Chondrocyte (in vitro differentiated cells): ENCODE data around the gene CASD1. TPM values are rescaled to one million over a fixed set of nuclear protein-coding genes. Genes with fewer than 3 reads are reported as not detected.

Source experiments
- DNase-seq: peaks from one replicate; pipeline ENCODE4 v3.0.0; 2021; ENCODE audit warnings: mixed read lengths, low spot score
- H3K27ac Mint-ChIP-seq: one replicate; pipeline ENCODE4 v1.8.0; 2021; ENCODE audit warnings: mild to moderate bottlenecking, moderate library complexity, mixed read lengths; ENCODE audit not compliant: unreplicated experiment
- H3K27me3 Mint-ChIP-seq: 2 replicates; pipeline ENCODE4 v1.8.0; 2021; ENCODE audit warnings: low read depth, mixed read lengths
- H3K36me3 Mint-ChIP-seq: 2 replicates; pipeline ENCODE4 v1.8.0; 2021; ENCODE audit warnings: low read depth, mixed read lengths
- H3K4me1 Mint-ChIP-seq: 2 replicates; pipeline ENCODE4 v1.8.0; 2021; ENCODE audit warnings: low read depth, mild to moderate bottlenecking, mixed read lengths
- H3K4me3 Mint-ChIP-seq: one replicate; pipeline ENCODE4 v1.8.0; 2021; ENCODE audit warnings: mild to moderate bottlenecking, moderate library complexity, mixed read lengths; ENCODE audit not compliant: unreplicated experiment
- H3K9me3 Mint-ChIP-seq: 2 replicates; pipeline ENCODE4 v1.8.0; 2021; ENCODE audit warnings: low read depth, mixed read lengths
- total RNA-seq: library from RNA; stranded (reverse); gene quantifications from 3 replicates; pipeline ENCODE4 v1.2.1, GENCODE V29; 2021
- TF ChIP-seq, protein P1 (sequence below): fragments of 200-600 bp; sonication (generic); IDR thresholded peaks from 2 replicates; pipeline ENCODE4 v1.5.0; 2021; ENCODE audit warnings: antibody characterized with exemption, mild to moderate bottlenecking, moderate library complexity

The CASD1 gene
- total RNA-seq, 1 donor from 2014 or later: 10.9 TPM

DNA sequence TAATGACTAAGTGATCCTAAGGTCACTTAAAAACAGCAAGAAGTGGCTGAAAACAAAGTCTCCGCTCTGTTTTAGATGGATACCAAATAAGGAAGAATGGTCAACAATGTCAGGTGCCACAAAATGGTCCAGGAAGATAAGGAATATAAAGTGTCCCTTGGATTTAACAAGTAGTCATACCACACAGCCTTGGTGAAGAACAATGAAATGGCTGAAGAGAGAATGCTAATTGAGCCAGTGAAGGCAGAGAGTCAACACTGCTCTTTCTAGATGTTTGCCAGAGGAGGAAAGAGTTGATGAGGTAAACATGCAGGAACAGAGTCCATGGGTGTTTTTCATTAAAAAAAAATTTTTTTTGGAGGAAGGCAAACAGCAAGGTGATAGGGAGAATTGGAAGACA, 2.1 kb upstream of the CASD1 start:
- H3K4me3 Mint-ChIP-seq: no peak overlapping the region
- H3K27me3 Mint-ChIP-seq: peaks cover 2% of the 10 kb centered on the region
- no peaks in the 10 kb centered on the region for H3K9me3 Mint-ChIP-seq
- TF ChIP-seq, protein P1, sequence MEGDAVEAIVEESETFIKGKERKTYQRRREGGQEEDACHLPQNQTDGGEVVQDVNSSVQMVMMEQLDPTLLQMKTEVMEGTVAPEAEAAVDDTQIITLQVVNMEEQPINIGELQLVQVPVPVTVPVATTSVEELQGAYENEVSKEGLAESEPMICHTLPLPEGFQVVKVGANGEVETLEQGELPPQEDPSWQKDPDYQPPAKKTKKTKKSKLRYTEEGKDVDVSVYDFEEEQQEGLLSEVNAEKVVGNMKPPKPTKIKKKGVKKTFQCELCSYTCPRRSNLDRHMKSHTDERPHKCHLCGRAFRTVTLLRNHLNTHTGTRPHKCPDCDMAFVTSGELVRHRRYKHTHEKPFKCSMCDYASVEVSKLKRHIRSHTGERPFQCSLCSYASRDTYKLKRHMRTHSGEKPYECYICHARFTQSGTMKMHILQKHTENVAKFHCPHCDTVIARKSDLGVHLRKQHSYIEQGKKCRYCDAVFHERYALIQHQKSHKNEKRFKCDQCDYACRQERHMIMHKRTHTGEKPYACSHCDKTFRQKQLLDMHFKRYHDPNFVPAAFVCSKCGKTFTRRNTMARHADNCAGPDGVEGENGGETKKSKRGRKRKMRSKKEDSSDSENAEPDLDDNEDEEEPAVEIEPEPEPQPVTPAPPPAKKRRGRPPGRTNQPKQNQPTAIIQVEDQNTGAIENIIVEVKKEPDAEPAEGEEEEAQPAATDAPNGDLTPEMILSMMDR: no peak
- no peak overlapping the region for H3K27ac Mint-ChIP-seq
- no peaks in the 10 kb centered on the region for H3K36me3 Mint-ChIP-seq
- no peak for DNase-seq
- H3K4me1 Mint-ChIP-seq: peaks cover 17% of the 10 kb centered on the region

DNA sequence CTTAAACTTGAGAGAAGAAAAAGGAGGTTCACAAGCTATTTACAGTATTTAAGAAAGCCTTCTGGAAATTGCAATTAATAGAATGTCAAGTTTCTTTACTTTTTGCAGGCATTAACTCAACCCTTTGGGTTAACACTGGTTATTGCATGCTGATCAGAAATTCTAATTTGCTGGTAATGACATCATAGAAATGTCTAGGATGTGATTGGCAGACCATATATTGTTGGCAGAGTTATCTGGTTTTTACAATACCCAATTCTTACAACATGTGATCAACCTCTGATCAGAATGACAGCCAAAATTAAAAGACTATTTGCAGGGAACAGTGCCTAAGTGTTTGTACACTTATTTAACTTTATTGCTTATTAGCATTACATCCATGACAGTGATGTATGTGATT, 1.6 kb upstream of the CASD1 start:
- Mint-ChIP-seq H3K27ac (no peak overlapping the region), H3K4me3 (no peak overlapping the region), H3K36me3 (no peaks in the 10 kb centered on the region), H3K9me3 (no peaks in the 10 kb centered on the region), H3K4me1 (peaks cover 17% of the 10 kb centered on the region), H3K27me3 (peaks cover 2% of the 10 kb centered on the region)
- no peak for DNase-seq
- TF ChIP-seq, protein P1: no peak

DNA sequence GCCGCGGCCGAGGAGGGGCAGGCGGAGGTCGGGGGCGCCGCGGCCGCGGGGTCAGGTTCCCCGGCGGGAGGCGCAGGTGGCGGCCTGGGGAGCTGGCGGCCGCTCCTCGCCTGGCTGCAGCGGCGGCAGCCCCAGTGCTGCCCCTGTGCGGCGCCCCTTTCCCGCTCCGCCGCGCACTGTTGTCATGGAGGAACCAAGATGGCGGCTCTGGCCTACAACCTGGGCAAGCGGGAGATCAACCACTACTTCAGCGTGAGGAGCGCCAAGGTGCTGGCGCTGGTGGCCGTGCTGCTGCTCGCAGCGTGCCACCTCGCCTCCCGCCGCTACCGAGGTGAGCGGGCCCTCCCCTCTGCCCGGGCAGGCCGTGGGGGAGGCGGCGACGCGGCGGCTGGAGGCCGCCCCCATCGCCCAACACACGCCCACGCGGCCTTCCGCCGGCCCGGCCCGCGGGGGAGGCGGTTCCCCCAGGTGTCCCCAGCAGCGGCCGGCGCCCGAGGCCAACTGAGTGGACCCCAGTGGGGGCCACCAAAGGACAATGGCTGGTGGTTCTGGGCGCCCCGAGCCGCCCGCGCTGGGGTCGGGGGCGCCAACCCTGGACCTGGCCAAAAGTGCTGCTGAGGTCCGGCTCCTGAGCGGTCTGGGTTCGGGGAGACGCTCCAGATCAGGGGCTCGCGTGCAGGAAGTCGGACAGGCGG, 425 bp downstream of the CASD1 start:
- Mint-ChIP-seq H3K27ac (peak overlapping the region; percentile 82), H3K4me3 (peak overlapping the region; percentile 69), H3K9me3 (no peaks in the 10 kb centered on the region), H3K36me3 (no peaks in the 10 kb centered on the region), H3K4me1 (peaks cover 26% of the 10 kb centered on the region), H3K27me3 (no peaks in the 10 kb centered on the region)
- TF ChIP-seq, protein P1: peak; percentile 68
- DNase-seq: no peak

DNA sequence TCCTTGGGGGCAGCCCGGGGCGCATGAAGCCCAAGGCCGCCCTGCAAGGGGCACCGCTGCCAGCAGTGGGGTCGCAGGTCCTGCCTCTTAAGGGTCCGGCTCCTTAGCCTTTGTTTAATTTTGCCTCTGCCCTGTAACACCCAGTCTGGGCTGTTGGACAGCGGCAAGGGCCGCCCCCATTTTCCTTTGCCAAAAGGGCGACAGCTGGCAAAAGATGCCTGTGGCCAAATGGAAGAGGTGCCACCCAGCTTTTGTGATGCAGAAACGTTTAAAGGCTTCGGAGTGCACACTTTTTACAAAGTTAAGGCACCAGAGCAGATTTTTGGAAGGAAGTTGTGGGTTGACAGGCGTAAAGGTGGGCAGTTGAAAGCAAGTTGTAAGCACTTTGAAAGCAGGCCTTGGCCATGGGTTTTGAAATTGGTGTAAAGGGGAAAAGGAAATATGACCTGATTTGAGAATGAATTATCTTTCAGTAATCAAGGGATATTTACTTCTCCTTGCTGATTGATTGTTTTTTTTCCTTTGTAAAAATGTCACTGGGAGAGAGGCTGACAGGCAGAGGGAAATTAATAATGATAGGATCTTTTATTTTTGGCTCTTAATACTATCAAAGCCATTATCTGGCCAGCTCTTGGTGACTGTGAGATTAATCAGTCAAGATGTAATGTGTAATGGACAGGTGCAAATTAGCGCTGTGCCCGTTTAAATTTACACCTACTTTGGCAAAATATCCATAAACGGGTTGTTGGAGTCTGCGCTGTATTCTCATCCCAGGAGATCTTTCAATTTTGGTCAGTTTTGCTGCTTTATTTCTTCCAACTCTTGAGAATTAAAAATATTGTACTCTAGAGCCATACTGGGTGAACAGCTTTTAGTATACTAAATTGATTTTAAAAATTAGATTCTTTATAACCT, 1.2 kb downstream of the CASD1 start:
- H3K27me3 Mint-ChIP-seq: no peaks in the 10 kb centered on the region
- peak overlapping the region; percentile 58 for H3K4me3 Mint-ChIP-seq
- H3K27ac Mint-ChIP-seq: peak overlapping the region; percentile 55
- peaks cover 26% of the 10 kb centered on the region for H3K4me1 Mint-ChIP-seq
- no peaks in the 10 kb centered on the region for H3K36me3 Mint-ChIP-seq
- TF ChIP-seq, protein P1: no peak
- H3K9me3 Mint-ChIP-seq: no peaks in the 10 kb centered on the region
- DNase-seq: no peak

DNA sequence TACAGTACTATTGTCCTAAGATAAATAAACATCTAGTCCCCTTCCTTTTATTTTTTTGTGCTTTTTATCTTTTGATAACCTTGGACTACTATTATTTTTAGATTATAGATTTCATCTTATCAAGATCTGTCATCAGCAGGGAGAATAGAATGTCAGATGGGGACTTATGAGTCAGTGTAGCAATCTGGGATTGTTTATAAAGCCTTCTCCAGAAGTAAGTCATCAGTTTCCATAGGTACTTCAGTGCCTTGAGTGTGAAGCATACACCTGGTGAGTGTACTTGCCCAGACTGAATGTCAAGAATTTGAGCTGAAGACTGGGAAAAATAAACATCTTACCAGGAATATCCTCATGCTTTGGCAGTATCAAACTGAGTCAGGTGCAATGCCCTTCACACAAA, 2.1 kb downstream of the CASD1 start:
- H3K36me3 Mint-ChIP-seq: no peaks in the 10 kb centered on the region
- no peak overlapping the region for H3K4me3 Mint-ChIP-seq
- H3K4me1 Mint-ChIP-seq: peaks cover 26% of the 10 kb centered on the region
- H3K9me3 Mint-ChIP-seq: no peaks in the 10 kb centered on the region
- TF ChIP-seq, protein P1: no peak
- no peak for DNase-seq
- H3K27ac Mint-ChIP-seq: no peak overlapping the region
- no peaks in the 10 kb centered on the region for H3K27me3 Mint-ChIP-seq
